H1 (cell line): Measurements from ENCODE around the gene RIT2. TPM values are rescaled to one million over a fixed set of nuclear protein-coding genes. Genes with fewer than 3 reads are reported as not detected.

Experiments used
- CTBP2 ChIP-seq: IDR thresholded peaks from 2 replicates; pipeline ENCODE4 v1.7.0; 2011; ENCODE audit warnings: borderline replicate concordance, mild to moderate bottlenecking, moderate library complexity, mixed read lengths, low read length; ENCODE audit not compliant: insufficient read depth, insufficient read length
- NRF1 ChIP-seq: IDR thresholded peaks from 2 replicates; pipeline ENCODE4 v1.6.1; 2011; ENCODE audit warnings: mild to moderate bottlenecking, low read depth, low read length, improper control_type of control experiment
- SIX5 ChIP-seq: IDR thresholded peaks from 2 replicates; pipeline ENCODE4 v1.6.1; 2011; ENCODE audit warnings: mild to moderate bottlenecking, low read depth, low read length
- TAF7 ChIP-seq: optimal IDR thresholded peaks from 2 replicates; pipeline ENCODE3; 2011; ENCODE audit warnings: low read depth, mild to moderate bottlenecking, inconsistent platforms, low read length, moderate library complexity, borderline replicate concordance
- TCF12 ChIP-seq: IDR thresholded peaks from 2 replicates; pipeline ENCODE4 v1.6.1; 2011; ENCODE audit warnings: low read depth, mild to moderate bottlenecking, low read length
- polyA plus RNA-seq, 7 experiments: library from polyadenylated mRNA; depleted of rRNA in 3 of 7; stranded (reverse) in 5 of 7; unstranded in 2 of 7; fragments of >200 nt in 5 of 7; fragments of 200-250 nt in 2 of 7; gene quantifications; 1 replicate in 5 of 7; 2 replicates in 1 of 7; 4 replicates in 1 of 7; pipeline versions ENCODE4 v1.2.1 to v1.2.3, GENCODE V29; 2011 to 2013; ENCODE audit warnings: missing spikeins in 2 of 7, mixed read lengths in 2 of 7
- total RNA-seq: library from RNA; stranded (reverse); fragmentation: NEBNext Ultra II Directional; extraction: Animal tissue kit (Norgen Biotek cat#: 25700); gene quantifications from 2 replicates; pipeline ENCODE4 v1.2.1, GENCODE V29; 2021
- TF ChIP-seq, protein P1 (sequence below): fragments of 300-600 bp; sonication (generic); IDR thresholded peaks from 2 replicates; pipeline ENCODE4 v1.7.1; 2012; ENCODE audit warnings: low read length, moderate library complexity, mild to moderate bottlenecking, inconsistent platforms; ENCODE audit not compliant: insufficient replicate concordance

The RIT2 gene
- total and polyA plus RNA-seq, 2 of the 8 experiments (the other 6 are each of a cell fraction or from before 2014, with no cell fraction given), result 0.67 to 3.2 TPM

DNA sequence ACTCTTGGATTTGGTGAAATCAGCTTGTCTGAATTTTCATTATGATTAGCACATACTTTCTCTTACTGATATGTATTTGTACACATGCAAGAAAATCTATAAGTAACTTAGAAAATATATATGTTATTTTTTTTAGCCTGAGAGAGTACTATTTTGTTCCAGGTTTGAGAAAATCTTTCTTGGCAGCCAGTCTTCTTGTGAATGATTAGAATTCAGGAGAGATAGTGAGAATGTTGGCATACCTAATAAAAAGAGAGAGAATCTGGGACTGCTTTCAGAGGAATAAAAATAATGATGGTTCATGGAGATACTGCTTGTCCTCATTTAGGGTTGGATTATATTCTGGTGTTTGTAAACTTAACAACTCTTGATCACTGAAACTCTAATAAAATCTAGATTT is 44.4 kb upstream of the RIT2 start (continued):
- no peak for TF ChIP-seq TCF12
- TF ChIP-seq SIX5, result no peak
- no peak for TF ChIP-seq CTBP2
- TF ChIP-seq, protein P1, sequence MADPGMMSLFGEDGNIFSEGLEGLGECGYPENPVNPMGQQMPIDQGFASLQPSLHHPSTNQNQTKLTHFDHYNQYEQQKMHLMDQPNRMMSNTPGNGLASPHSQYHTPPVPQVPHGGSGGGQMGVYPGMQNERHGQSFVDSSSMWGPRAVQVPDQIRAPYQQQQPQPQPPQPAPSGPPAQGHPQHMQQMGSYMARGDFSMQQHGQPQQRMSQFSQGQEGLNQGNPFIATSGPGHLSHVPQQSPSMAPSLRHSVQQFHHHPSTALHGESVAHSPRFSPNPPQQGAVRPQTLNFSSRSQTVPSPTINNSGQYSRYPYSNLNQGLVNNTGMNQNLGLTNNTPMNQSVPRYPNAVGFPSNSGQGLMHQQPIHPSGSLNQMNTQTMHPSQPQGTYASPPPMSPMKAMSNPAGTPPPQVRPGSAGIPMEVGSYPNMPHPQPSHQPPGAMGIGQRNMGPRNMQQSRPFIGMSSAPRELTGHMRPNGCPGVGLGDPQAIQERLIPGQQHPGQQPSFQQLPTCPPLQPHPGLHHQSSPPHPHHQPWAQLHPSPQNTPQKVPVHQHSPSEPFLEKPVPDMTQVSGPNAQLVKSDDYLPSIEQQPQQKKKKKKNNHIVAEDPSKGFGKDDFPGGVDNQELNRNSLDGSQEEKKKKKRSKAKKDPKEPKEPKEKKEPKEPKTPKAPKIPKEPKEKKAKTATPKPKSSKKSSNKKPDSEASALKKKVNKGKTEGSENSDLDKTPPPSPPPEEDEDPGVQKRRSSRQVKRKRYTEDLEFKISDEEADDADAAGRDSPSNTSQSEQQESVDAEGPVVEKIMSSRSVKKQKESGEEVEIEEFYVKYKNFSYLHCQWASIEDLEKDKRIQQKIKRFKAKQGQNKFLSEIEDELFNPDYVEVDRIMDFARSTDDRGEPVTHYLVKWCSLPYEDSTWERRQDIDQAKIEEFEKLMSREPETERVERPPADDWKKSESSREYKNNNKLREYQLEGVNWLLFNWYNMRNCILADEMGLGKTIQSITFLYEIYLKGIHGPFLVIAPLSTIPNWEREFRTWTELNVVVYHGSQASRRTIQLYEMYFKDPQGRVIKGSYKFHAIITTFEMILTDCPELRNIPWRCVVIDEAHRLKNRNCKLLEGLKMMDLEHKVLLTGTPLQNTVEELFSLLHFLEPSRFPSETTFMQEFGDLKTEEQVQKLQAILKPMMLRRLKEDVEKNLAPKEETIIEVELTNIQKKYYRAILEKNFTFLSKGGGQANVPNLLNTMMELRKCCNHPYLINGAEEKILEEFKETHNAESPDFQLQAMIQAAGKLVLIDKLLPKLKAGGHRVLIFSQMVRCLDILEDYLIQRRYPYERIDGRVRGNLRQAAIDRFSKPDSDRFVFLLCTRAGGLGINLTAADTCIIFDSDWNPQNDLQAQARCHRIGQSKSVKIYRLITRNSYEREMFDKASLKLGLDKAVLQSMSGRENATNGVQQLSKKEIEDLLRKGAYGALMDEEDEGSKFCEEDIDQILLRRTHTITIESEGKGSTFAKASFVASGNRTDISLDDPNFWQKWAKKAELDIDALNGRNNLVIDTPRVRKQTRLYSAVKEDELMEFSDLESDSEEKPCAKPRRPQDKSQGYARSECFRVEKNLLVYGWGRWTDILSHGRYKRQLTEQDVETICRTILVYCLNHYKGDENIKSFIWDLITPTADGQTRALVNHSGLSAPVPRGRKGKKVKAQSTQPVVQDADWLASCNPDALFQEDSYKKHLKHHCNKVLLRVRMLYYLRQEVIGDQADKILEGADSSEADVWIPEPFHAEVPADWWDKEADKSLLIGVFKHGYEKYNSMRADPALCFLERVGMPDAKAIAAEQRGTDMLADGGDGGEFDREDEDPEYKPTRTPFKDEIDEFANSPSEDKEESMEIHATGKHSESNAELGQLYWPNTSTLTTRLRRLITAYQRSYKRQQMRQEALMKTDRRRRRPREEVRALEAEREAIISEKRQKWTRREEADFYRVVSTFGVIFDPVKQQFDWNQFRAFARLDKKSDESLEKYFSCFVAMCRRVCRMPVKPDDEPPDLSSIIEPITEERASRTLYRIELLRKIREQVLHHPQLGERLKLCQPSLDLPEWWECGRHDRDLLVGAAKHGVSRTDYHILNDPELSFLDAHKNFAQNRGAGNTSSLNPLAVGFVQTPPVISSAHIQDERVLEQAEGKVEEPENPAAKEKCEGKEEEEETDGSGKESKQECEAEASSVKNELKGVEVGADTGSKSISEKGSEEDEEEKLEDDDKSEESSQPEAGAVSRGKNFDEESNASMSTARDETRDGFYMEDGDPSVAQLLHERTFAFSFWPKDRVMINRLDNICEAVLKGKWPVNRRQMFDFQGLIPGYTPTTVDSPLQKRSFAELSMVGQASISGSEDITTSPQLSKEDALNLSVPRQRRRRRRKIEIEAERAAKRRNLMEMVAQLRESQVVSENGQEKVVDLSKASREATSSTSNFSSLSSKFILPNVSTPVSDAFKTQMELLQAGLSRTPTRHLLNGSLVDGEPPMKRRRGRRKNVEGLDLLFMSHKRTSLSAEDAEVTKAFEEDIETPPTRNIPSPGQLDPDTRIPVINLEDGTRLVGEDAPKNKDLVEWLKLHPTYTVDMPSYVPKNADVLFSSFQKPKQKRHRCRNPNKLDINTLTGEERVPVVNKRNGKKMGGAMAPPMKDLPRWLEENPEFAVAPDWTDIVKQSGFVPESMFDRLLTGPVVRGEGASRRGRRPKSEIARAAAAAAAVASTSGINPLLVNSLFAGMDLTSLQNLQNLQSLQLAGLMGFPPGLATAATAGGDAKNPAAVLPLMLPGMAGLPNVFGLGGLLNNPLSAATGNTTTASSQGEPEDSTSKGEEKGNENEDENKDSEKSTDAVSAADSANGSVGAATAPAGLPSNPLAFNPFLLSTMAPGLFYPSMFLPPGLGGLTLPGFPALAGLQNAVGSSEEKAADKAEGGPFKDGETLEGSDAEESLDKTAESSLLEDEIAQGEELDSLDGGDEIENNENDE, result no peak
- TF ChIP-seq NRF1, result no peak
- TF ChIP-seq TAF7, result no peak
- TF ChIP-seq, all 59 proteins: peak for 0
